Liver (tissue), 9 donors: ENCODE data around the gene NEK2. TPM values are rescaled to one million over a fixed set of nuclear protein-coding genes. Genes with fewer than 3 reads are reported as not detected.

Source experiments
- DNase-seq: peaks from one replicate; pipeline ENCODE4 v3.0.0-alpha.2; 2017; ENCODE audit warnings: low spot score
- H3K27ac ChIP-seq, 2 donors: one replicate each; pipeline ENCODE4 v1.7.0; 2013; ENCODE audit warnings: inconsistent platforms in 2 of 2, low read length in 2 of 2, control low read depth in 1 of 2, low read depth in 1 of 2, mild to moderate bottlenecking in 1 of 2
- H3K27me3 ChIP-seq, 4 donors: one replicate each; pipeline versions ENCODE4 v1.6.1 to v1.7.0; 2013; ENCODE audit warnings: low read length in 3 of 4, inconsistent platforms in 1 of 4, mild to moderate bottlenecking in 1 of 4, moderate library complexity in 1 of 4; ENCODE audit not compliant: control insufficient read depth in 4 of 4, insufficient read depth in 4 of 4
- H3K36me3 ChIP-seq, 4 donors: one replicate each; pipeline versions ENCODE4 v1.6.1 to v1.7.0; 2013; ENCODE audit warnings: low read length in 3 of 4, mild to moderate bottlenecking in 3 of 4, low read depth in 1 of 4, moderate library complexity in 1 of 4; ENCODE audit not compliant: control insufficient read depth in 4 of 4, insufficient read depth in 3 of 4
- H3K4me1 ChIP-seq, 4 donors: one replicate each; pipeline versions ENCODE4 v1.6.1 to v1.7.0; 2013; ENCODE audit warnings: low read length in 3 of 4, mild to moderate bottlenecking in 3 of 4, moderate library complexity in 1 of 4; ENCODE audit not compliant: control insufficient read depth in 4 of 4, insufficient read depth in 4 of 4
- H3K4me3 ChIP-seq, 3 donors: one replicate each; pipeline versions ENCODE4 v1.6.1 to v1.7.0; 2013; ENCODE audit warnings: low read length in 3 of 3, control low read depth in 1 of 3, low read depth in 1 of 3, mild to moderate bottlenecking in 1 of 3
- H3K9ac ChIP-seq, 2 donors: one replicate each; pipeline ENCODE4 v1.7.0; 2013; ENCODE audit warnings: low read length in 2 of 2, mild to moderate bottlenecking in 2 of 2, moderate library complexity in 2 of 2, control low read depth in 1 of 2, low read depth in 1 of 2
- H3K9me3 ChIP-seq, 4 donors: one replicate each; pipeline versions ENCODE4 v1.6.1 to v1.7.0; 2013; ENCODE audit warnings: low read length in 3 of 4; ENCODE audit not compliant: control insufficient read depth in 4 of 4
- EGR1 ChIP-seq, 2 donors: IDR thresholded peaks; 2 replicates each; pipeline ENCODE4 v1.6.1; 2016 to 2018; ENCODE audit warnings: antibody characterized with exemption in 2 of 2, low read depth in 2 of 2
- FOXA1 ChIP-seq: IDR thresholded peaks from 2 replicates; pipeline ENCODE4 v1.6.1; 2016; ENCODE audit warnings: antibody characterized with exemption
- FOXA2 ChIP-seq: IDR thresholded peaks from 2 replicates; pipeline ENCODE4 v1.6.1; 2016; ENCODE audit warnings: antibody characterized with exemption
- GABPA ChIP-seq, 2 donors: IDR thresholded peaks in 1 of 2; conservative IDR thresholded peaks in 1 of 2; 2 replicates each; pipeline ENCODE4 v1.6.1; 2016; ENCODE audit warnings: antibody characterized with exemption in 2 of 2, mild to moderate bottlenecking in 1 of 2, moderate library complexity in 1 of 2
- HNF4A ChIP-seq, 2 donors: conservative IDR thresholded peaks; 2 replicates each; pipeline ENCODE4 v1.6.1; 2016; ENCODE audit warnings: antibody characterized with exemption in 2 of 2, mild to moderate bottlenecking in 2 of 2
- HNF4G ChIP-seq: IDR thresholded peaks from 2 replicates; pipeline ENCODE4 v1.6.1; 2016; ENCODE audit warnings: antibody characterized with exemption
- JUND ChIP-seq, 2 donors: IDR thresholded peaks; 2 replicates each; pipeline ENCODE4 v1.6.1; 2016; ENCODE audit warnings: antibody characterized with exemption in 2 of 2
- NR2F2 ChIP-seq: IDR thresholded peaks from 2 replicates; pipeline ENCODE4 v1.6.1; 2016; ENCODE audit warnings: antibody characterized with exemption
- RAD21 ChIP-seq, 2 donors: IDR thresholded peaks; 2 replicates each; pipeline ENCODE4 v1.6.1; 2016; ENCODE audit warnings: antibody characterized with exemption in 2 of 2, mild to moderate bottlenecking in 2 of 2
- RXRA ChIP-seq, 2 donors: IDR thresholded peaks; 2 replicates each; pipeline ENCODE4 v1.6.1; 2017 to 2018; ENCODE audit warnings: antibody characterized with exemption in 2 of 2, mild to moderate bottlenecking in 1 of 2
- SP1 ChIP-seq: IDR thresholded peaks from 2 replicates; pipeline ENCODE4 v1.6.1; 2018; ENCODE audit warnings: antibody characterized with exemption, mild to moderate bottlenecking
- TAF1 ChIP-seq: conservative IDR thresholded peaks from 2 replicates; pipeline ENCODE4 v1.6.1; 2016; ENCODE audit warnings: antibody characterized with exemption, mild to moderate bottlenecking
- YY1 ChIP-seq: IDR thresholded peaks from 2 replicates; pipeline ENCODE4 v1.6.1; 2016; ENCODE audit warnings: antibody characterized with exemption, mild to moderate bottlenecking
- WGBS: extraction: QIAGEN DNeasy Blood & Tissue Kit; methylation state at CpG from one replicate; pipeline ENCODE4 v1.1.7; 2013; 5-methylcytosine and 5-hydroxymethylcytosine counted together
- polyA plus RNA-seq, 2 donors: library from polyadenylated mRNA; stranded (reverse) in 1 of 2; unstranded in 1 of 2; fragments of 200-250 nt in 1 of 2; fragments of >200 nt in 1 of 2; fragmentation: Nextera tagmentation in 1 of 2; extraction: Ambion mirVana in 1 of 2; gene quantifications; one replicate each; pipeline versions ENCODE4 v1.2.1 to v1.2.3, GENCODE V29; 2013 to 2015
- total RNA-seq, 2 donors: library from RNA; depleted of rRNA; stranded (reverse); fragments of >200 nt; gene quantifications; one replicate each; pipeline ENCODE4 v1.2.3, GENCODE V29; 2014
- TF ChIP-seq, protein P1 (sequence below): IDR thresholded peaks from 2 replicates; pipeline ENCODE4 v1.6.1; 2016; ENCODE audit warnings: antibody characterized with exemption
- TF ChIP-seq, protein P2 (sequence below): IDR thresholded peaks from 2 replicates; pipeline ENCODE4 v1.6.1; 2016; ENCODE audit warnings: antibody characterized with exemption
- TF ChIP-seq, protein P3 (sequence below): IDR thresholded peaks from 2 replicates; pipeline ENCODE4 v1.6.1; 2016; ENCODE audit warnings: antibody characterized with exemption
- TF ChIP-seq, protein P4 (sequence below): fragments of 150-350 bp; IDR thresholded peaks from 2 replicates; pipeline ENCODE4 v1.5.1; 2017; ENCODE audit warnings: improper control_type of control experiment, low read depth, low read length; ENCODE audit not compliant: missing input control
- TF ChIP-seq, protein P5 (sequence below): IDR thresholded peaks from 2 replicates; pipeline ENCODE4 v1.6.1; 2016; ENCODE audit warnings: antibody characterized with exemption, mild to moderate bottlenecking
- donor health status: healthy.
- donor health status: healthy.
- donor health status: healthy.
- donor health status: healthy.
- donor health status: healthy.

NEK2 gene
- total and polyA plus RNA-seq, 4 donors, result 0.29 to 25.7 (median 1.3) TPM; not detected in 1

DNA sequence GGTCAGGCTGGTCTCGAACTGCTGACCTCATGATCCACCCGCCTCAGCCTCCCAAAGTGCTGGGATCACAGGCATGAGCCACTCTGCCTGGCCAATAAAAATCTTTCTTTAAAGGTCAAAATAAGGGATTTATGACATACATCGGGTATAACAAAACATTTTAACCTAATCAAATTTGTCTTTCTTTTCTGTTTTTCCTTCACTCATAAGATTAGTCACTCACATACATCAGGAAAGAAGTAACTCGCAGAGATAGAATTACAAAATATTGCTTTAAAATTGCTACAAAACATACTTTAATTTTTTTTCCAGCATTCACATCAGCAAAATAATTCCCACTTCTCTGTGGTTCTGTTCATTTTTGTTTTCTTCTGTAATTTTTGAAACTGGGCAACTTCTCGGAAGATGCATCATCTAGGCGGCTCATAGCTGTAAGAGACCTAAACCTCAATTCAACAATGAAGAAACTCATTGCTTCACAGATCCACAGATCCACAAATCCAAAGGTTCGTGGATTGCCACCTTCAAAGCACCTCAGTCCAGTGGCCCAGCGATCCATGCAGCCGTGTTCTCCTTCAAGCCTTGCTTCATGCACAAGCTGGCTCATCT is 39.7 kb downstream of the NEK2 start:
- Histone ChIP-seq H3K27me3 (no peaks in the 10 kb centered on the region), H3K9me3 (no peaks in the 10 kb centered on the region), H3K36me3 (no peaks in the 10 kb centered on the region), H3K27ac (peak overlapping the region in 1 of 2 donors; percentile 54), H3K9ac (no peak overlapping the region), H3K4me3 (no peak overlapping the region), H3K4me1 (peaks cover 6 to 44% (median 18%) of the 10 kb centered on the region in 4 donors)
- no peak for DNase-seq
- 94% methylated on average over 9 of the region's 9 CpGs for WGBS
- TF ChIP-seq, protein P1, sequence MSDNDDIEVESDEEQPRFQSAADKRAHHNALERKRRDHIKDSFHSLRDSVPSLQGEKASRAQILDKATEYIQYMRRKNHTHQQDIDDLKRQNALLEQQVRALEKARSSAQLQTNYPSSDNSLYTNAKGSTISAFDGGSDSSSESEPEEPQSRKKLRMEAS, result no peak
- TF ChIP-seq FOXA1, result no peak
- TF ChIP-seq SP1, result no peak
- no peak for TF ChIP-seq HNF4G
- TF ChIP-seq RXRA (IDR thresholded peaks at IDR 0.05), result no peak
- no peak for TF ChIP-seq YY1
- TF ChIP-seq RAD21 (IDR thresholded peaks at IDR 0.05), result no peak
- TF ChIP-seq, protein P2, sequence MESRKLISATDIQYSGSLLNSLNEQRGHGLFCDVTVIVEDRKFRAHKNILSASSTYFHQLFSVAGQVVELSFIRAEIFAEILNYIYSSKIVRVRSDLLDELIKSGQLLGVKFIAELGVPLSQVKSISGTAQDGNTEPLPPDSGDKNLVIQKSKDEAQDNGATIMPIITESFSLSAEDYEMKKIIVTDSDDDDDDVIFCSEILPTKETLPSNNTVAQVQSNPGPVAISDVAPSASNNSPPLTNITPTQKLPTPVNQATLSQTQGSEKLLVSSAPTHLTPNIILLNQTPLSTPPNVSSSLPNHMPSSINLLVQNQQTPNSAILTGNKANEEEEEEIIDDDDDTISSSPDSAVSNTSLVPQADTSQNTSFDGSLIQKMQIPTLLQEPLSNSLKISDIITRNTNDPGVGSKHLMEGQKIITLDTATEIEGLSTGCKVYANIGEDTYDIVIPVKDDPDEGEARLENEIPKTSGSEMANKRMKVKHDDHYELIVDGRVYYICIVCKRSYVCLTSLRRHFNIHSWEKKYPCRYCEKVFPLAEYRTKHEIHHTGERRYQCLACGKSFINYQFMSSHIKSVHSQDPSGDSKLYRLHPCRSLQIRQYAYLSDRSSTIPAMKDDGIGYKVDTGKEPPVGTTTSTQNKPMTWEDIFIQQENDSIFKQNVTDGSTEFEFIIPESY, result no peak
- no peak for TF ChIP-seq JUND (IDR thresholded peaks at IDR 0.05)
- TF ChIP-seq GABPA (IDR thresholded peaks at IDR 0.05 in 1 of 2, conservative IDR thresholded peaks at IDR 0.05 in 1 of 2), result no peak

DNA sequence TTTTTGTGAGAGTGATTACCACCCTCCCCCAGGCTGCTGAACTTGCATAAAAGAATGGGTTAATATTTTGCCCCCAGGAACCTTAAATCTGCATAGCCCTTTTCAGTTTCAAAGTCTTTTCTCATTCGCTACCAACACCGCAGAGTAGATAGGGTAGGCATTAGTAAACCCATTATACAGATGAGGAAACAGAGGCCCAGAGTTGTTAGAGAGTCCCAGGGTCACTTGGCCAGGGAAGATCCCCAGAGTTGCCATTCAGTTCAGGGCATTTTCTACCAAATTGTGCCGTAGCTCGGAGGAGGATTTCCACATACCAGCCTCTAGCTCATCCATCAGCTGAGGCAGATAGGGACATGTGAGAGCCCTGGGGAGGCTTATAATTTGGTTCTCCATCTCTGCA is 40.5 kb downstream of the NEK2 start:
- TF ChIP-seq FOXA1 (no peak), NR2F2 (no peak), JUND (IDR thresholded peaks at IDR 0.05) (no peak), SP1 (no peak), RAD21 (IDR thresholded peaks at IDR 0.05) (no peak), GABPA (IDR thresholded peaks at IDR 0.05 in 1 of 2, conservative IDR thresholded peaks at IDR 0.05 in 1 of 2) (no peak), FOXA2 (no peak), TAF1 (no peak), EGR1 (IDR thresholded peaks at IDR 0.05; ENCODE audit: low read depth in 2 of 2) (no peak), HNF4G (no peak), RXRA (IDR thresholded peaks at IDR 0.05) (no peak), HNF4A (conservative IDR thresholded peaks at IDR 0.05) (no peak), YY1 (no peak)
- TF ChIP-seq, protein P3, sequence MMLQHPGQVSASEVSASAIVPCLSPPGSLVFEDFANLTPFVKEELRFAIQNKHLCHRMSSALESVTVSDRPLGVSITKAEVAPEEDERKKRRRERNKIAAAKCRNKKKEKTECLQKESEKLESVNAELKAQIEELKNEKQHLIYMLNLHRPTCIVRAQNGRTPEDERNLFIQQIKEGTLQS, result no peak
- TF ChIP-seq, protein P4, sequence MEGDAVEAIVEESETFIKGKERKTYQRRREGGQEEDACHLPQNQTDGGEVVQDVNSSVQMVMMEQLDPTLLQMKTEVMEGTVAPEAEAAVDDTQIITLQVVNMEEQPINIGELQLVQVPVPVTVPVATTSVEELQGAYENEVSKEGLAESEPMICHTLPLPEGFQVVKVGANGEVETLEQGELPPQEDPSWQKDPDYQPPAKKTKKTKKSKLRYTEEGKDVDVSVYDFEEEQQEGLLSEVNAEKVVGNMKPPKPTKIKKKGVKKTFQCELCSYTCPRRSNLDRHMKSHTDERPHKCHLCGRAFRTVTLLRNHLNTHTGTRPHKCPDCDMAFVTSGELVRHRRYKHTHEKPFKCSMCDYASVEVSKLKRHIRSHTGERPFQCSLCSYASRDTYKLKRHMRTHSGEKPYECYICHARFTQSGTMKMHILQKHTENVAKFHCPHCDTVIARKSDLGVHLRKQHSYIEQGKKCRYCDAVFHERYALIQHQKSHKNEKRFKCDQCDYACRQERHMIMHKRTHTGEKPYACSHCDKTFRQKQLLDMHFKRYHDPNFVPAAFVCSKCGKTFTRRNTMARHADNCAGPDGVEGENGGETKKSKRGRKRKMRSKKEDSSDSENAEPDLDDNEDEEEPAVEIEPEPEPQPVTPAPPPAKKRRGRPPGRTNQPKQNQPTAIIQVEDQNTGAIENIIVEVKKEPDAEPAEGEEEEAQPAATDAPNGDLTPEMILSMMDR, result no peak
- TF ChIP-seq, protein P5, sequence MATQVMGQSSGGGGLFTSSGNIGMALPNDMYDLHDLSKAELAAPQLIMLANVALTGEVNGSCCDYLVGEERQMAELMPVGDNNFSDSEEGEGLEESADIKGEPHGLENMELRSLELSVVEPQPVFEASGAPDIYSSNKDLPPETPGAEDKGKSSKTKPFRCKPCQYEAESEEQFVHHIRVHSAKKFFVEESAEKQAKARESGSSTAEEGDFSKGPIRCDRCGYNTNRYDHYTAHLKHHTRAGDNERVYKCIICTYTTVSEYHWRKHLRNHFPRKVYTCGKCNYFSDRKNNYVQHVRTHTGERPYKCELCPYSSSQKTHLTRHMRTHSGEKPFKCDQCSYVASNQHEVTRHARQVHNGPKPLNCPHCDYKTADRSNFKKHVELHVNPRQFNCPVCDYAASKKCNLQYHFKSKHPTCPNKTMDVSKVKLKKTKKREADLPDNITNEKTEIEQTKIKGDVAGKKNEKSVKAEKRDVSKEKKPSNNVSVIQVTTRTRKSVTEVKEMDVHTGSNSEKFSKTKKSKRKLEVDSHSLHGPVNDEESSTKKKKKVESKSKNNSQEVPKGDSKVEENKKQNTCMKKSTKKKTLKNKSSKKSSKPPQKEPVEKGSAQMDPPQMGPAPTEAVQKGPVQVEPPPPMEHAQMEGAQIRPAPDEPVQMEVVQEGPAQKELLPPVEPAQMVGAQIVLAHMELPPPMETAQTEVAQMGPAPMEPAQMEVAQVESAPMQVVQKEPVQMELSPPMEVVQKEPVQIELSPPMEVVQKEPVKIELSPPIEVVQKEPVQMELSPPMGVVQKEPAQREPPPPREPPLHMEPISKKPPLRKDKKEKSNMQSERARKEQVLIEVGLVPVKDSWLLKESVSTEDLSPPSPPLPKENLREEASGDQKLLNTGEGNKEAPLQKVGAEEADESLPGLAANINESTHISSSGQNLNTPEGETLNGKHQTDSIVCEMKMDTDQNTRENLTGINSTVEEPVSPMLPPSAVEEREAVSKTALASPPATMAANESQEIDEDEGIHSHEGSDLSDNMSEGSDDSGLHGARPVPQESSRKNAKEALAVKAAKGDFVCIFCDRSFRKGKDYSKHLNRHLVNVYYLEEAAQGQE, result no peak
- TF ChIP-seq, protein P2, result no peak
- TF ChIP-seq, protein P1, result no peak
- Histone ChIP-seq H3K9me3 (no peaks in the 10 kb centered on the region), H3K4me1 (peaks cover 6 to 40% (median 17%) of the 10 kb centered on the region in 4 donors), H3K4me3 (no peak overlapping the region), H3K9ac (no peak overlapping the region), H3K27me3 (no peaks in the 10 kb centered on the region), H3K27ac (no peak overlapping the region), H3K36me3 (no peaks in the 10 kb centered on the region)
- 97% methylated on average over 4 of the region's 4 CpGs for WGBS
- no peak for DNase-seq
